ENCODE measurements around the gene ST3GAL5.
"Not testable (repeated sequence)": the region's sequence is repeated elsewhere in the genome, so short reads cannot be mapped to it uniquely, and the experiment has no call there.

Gene ST3GAL5

DNA sequence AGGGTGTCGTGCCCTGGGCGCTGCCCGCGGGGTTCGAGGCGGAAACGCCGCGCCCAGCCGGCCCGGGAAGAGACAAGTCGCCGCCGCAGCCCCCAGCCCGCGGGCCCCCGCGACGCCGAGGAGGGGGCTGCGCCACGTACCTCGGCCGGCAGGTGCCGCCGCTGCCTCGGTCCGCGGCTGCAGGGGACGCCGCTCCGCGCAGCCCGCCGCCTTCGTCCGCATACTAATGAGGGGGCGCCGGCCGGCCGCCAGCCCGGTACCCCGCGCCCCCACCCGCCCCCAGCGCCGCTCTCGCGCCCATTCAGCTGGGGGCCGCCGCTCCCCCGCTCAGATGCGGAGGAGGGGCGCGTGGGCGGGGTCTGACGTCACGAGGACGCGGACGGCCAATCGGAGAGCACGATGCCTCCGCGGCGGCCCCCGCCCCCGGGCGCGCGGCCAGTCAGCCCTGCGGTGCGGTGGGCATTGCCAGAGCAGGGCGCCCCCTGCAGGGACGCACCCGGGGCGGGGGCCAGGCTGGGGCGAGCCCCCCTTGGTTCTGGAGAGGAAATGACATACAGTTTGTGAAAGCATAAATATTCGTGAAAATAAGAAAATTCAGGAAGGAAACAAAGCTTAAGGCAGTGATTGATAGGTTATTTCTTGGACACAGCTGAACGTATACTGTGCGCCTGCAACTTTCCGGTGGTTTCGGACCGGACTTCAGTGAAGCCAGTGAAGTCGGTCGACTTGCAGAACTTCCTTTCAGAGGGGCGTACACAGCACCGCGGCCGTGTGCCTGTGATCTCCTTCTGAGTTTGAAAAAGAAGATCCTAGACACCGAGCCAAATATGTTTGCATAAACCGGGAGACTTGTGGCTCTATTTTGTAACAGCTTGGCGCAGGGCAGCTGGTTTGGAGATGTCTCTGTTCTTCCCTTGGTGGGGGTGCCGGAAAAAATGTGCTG, at the start of gene ST3GAL5:
Gene ST3GAL5 (minus strand): TSS at position 307 of the 943 bp plus-strand sequence. CDS start 85 bp downstream, at position 222.
- DNase-seq = peak; percentile 97

DNA sequence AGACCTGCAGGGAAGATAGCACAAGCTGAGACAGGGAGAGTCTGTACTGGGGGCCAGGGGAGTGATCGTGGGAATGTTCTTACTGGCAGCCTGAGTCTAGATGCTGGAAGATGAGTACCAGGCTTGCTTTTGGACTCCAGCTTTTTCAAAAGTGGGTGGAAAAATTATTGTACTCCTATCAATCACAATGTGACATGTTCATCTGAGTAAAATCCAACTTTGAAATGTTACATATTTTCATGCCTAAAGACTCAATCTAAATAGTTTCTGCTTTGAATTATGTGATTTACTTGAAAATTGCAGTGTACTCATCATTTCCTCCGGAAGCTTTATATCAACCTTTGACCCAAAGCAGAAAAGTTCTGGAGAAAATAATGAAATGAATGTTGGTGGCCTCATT, 49.7 kb upstream of the ST3GAL5 start:
- DNase-seq = no peak

DNA sequence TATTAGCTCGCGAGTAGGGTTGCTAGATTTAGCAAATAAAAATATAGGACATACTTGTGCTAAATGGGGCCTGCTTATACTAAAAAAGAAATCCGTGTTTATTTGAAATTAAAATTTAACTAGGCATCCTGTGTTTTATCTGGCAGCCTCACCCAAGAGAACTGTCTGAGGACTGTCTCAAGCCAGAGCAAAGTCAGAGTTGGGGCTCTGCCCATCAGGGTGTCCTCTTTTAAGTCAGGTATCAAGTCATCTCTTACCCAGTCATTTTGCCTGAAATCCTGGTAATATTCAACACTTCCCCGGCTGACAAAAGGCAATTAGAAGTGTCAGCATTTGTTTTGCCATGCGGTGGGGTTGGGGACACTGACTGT, 48.3 kb upstream of the ST3GAL5 start:
- DNase-seq = no peak

DNA sequence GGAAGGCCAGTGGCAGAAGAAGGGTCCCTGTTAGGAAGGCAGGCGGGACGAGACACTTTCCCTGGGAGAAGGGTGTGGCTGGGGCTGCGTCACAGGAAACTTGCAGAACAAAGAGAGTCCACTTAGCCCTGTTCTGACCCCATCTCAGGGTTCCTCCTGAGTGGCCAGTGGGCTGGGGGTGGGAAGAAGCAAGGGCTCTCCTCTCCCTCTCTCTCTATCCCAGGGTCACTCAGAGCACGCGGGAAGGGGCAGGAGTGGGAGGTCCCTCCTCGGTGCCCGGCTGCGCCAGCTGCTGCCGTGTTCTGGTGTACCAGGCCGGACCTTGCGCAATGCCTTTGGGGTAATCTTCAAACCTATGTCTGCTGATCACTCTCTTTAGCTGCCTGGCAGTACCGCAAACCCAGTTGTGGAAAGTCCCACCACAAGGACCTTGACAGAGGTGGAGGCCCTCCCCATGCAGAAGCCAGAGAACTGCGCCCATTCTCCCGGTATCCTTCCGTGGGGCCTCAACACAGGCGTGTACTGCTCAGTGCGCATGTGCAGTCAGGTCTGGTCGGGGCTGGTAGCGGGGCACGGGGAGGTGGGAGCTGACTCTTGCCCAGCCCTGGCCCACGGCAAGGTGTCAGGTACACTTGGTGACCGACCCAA, 47.8 kb upstream of the ST3GAL5 start:
- no peak for DNase-seq

DNA sequence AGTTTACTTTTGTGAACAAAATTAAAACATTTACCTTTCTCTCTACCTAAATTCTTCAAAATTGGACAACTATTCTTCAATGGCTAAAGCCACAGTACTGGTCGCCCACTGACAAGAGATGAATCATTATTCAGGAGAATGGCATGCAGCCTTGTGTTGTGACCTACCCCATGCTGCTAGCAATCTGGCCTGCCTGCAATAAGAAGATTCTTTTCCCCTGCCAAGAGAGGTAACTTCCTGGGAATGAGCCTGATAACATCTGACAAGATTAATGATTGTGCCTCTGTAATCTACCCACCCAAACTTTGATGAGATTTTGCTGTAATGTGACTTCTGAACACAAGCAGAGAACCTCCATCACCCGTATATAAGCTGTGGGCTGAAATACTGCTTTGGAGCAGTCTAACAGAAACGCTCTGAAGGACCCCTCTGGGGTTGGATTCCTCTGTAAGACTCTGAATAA, 47.0 kb upstream of the ST3GAL5 start:
- DNase-seq = no peak

DNA sequence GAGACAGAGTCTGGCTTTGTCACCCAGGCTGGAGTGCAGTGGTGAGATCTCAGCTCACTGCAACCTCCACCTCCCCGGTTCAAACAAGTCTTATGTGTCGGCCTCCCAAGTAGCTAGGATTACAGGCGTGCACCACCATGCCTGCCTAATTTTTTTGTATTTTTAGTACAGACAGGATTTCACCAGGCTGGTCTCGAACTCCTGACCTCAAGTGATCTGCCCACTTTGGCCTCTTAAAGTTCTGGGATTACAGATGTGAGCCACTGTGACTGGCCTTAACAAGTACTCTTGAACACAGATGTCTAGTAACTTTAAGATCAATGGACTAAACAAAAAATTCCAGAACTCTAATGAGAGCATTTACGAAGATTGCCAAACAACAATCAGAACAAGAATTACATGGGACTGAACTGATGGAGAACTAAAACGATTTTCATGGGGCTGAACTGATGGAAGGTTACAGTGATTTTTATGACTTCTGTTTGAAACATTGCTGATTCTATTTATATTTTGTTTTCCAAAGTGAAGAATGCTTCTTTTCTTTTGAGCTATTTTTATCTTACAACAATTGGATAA, 46.5 kb upstream of the ST3GAL5 start:
- DNase-seq = no peak

DNA sequence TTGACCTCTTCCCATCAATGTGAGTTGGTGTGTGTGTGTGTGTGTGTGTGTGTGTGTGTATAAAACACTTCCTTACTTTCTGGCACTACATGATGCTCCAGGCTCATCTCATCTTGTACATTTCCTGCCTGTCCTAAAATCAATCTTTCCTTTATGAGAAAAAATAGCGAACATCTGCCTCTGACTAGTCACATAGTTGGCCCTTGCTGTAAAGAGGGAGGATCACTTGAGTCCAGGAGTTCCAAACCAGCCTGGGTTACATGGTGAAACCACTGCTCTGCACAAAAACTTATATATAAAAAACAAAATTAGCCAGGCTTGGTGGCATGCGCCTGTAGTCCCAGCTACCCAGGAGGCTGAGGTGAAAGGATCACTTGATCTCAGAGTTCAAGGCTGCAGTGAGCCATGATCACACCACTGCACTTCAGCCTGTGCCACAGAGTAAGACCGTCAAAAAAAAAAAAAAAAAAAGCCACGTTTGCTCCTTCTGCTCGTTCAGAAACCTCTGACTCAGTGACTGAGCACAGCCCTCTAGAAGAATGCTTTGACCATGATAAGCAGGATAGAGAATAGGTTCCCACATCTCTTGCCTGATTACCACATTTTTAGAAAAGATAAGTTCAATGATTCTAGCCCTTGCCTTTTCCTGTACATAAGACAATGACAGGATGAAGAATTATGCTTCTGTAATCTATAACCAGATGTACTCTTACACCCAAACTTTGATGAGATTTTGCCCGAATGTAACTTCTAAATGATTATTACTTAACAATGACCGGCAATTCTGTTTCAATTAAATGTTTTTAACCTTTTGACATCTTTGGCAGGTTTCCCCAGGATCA, 45.2 kb upstream of the ST3GAL5 start:
- DNase-seq = no peak

DNA sequence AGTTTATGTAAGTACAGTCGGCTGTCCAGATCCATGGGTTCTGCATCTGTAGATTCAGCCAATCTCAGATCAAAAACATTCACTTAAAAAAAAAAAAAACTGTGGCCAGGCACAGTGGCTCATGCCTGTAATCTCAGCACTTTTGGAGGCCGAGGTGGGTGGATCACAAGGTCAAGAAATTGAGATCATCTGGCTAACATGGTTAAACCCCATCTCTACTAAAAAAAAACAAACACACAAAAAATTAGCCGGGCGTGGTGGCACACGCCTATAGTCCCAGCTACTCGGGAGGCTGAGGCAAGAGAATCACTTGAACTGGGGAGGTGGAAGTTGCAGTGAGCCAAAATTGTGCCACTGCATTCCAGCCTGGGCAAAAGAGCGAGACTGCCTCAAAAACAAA, 42.4 kb upstream of the ST3GAL5 start:
- DNase-seq = not testable (repeated sequence)

DNA sequence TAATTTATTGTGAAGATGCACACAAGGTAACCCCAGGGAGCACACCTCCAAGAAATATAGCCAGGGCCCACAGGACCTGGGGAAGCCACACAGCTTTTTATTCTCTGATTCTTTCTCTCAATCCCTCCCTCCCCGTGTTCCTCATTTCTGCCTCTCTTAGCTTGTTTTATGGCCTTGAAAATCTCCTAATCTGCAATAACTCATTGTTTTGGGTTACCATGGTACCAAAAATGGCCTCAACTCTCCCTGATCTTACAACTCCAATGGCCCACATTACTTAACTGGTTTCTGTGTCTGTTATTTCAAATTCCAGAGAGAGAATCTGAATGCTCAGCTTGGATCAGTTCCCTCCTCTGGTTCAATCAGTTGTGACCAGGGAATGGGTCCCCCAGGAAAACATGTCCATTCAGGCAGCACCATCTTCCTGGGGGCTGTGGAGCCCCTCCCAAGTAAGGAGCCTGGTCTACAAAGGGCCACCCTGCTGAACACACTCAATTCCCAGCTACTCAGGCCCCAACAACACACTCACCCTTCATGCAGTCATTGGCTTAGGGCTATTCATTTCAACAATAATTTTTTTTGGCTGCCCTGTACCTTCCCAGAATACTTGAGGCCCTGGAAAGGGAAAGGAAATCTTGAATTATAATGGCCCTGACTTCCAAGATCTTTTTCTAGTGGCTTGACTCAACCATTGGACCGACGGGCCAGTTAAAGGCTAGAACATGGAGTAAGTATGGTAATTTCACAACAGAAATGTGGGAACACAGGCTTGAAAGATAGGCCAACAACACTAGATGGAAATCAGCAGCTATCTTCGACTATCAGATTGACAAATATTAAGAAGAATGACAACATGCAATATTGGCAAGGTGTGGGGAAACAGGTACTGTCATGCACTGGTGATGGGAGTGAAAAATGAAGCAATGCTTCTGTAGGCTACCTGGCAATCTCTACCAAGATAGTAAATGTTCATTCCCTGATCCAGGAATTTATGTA, 41.6 kb upstream of the ST3GAL5 start:
- DNase-seq = no peak

DNA sequence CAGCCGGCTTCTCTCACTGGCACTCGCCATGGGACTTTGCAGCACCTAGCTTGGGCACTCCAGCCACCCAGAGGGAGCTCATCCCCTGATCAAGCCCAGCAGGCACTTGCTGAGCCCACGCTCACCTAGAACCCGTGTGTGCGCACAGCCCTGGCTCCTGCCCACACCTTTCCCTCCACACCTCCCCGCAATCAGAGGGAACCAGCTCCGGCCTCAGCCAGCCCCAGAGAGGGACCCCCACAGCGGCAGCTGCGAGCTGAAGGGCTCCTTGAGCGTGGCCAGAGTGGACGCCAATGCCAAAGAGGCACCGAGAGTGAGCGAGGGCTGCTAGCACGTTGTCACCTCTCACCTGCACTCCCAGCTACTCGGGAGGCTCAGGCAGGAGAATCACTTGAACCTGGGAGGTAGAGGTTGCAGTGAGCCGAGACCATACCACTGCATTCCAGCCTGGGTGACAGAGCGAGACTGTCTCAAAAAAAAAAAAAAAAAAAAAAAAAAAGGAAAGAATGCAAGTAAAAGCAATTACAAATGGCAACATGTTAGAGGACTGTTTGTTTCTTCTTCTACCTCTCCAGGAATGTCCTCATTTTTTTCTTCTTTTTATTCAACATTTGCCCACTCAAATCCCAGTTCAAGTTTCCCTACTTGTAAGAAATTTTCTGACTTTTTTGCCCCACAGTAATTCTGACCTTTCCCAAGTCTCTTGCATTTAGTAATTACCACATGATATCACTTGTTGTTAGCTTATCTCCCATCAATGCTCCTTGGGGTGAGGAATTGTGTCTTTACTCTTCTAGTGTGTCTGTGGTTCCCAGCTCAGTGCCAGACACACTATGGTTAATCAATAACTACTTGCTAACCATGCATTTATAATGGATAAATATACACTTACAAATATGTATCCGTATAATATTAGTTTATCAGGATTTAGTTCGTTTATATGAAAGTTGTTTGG, 40.6 kb upstream of the ST3GAL5 start:
- DNase-seq = no peak

DNA sequence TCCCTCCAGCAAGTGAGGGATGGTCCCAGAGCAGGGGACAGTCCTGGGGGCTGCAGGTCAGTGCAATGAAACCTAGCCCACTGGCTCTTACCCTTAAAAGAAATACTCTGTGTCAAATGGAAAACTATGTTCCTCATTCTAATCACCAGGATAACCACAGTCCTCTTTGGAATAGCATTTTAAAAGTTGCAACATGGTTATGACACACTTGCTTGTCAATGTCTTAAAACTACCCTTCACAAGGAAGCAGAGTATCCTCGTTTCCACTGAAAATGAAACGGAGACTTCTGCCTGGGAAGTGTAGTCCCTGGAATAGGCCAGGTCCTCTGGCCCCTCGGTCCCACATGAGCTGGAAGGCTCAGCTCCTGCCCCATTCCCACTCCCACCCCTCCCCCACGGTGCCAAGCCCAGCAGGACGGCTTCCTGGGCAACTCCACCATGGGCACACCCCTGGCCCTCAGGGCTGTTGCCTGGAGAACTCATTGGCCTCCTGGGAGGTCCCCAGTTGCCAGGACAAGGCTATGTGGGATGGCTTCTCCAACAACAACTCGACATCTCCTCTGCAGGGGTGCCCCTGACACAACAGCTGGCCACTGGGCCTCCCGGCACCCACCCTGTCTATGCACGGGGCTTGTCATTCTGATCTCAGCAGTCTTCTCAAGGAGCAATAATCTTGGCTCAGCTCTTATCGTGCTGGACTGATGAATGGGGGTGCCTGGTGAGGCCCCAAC, 38.3 kb upstream of the ST3GAL5 start:
- DNase-seq = no peak

DNA sequence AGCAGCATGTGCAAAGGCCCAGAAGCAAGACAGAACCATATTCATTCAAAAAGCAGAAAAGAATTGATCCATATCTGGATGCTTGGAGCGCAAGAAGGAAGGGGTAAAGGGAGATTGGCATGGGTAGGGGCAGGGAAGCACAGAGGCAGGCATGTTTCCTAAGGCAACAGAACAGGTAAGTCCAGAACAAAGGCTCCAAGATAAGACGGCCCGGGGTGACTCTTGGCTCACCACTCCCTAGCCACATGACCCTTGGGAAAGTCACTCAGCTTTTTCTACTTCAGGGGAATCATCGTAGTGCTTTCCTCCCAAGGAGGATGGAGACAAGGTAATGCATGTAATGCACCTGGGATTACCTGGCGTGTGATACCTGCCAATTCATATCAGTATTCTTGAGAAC, 37.7 kb upstream of the ST3GAL5 start:
- DNase-seq = no peak

DNA sequence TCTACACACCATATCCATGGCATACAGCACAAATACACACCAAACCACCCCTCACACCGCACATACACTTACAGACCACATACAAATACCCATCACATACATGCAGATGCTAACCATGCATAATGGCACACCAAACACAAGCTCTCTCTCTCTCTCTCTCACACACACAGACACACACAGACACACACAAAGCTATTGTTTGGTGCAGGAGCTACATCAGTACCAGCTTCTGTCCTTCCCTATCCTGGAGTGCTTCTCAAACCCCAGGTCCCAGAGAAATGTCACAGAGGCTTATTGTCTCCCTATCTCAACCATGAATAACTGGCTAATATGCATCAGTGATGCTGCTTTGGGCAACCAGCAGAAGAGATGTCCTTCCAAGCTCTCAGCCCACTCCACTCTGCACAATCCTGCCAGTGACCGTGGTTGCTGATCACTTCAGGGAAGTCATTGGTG, 36.5 kb upstream of the ST3GAL5 start:
- DNase-seq = no peak

DNA sequence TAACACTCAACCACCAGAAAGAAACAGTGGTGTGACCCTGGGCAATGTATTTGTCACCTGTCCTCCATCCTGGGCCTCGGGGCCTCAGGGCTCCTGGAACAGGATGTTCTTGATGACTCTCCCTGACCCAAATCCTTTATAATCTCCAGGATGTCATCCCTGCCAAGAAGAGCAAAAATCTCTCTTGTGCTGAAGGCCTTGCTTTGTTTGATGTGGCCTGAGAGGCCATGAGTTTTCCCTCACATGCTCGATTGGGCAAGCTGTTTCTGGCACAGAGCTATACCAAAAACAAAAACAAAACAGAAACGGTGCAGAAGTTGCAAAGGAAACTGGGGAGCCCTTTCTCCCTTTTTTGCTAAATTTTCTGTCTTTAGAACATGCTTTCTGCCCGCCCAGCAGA, 35.7 kb upstream of the ST3GAL5 start:
- no peak for DNase-seq

DNA sequence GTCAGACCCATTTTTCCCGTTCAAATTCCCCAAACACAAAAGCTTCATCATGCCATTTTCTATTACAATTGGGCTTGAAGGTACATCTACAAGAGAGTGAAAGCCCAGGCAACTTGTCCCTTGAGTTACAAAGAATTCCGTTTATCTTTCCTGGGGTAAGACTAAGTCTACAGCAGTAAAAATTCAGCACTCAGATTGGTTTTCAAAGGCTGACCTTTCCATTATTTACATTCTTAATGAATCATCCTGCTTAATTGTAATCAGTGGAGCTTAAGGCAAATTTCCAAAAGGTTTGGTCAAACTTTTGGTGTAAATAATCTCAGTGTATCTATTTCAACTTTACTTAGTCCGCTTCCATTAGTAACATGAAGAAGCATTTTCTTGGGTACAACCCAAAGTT, 33.4 kb upstream of the ST3GAL5 start:
- DNase-seq = no peak

DNA sequence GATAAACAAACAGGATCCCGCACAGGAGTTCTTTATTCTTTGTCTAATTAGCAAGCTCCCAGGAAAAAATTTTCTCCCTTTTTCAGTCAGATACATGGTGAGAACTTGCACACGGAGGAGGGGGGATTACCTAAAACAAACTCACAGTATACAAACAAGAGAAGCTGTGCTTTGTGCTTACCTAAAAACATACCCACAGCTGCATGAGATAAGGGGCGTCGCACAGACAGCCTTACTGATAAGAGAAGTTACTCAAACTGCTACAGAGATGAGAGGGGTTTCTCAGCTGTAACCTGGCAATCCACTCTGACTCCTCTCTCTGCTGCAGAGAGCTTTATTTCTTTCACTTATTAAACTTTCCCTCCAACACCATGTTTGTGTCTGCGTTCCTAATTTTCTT, 32.9 kb upstream of the ST3GAL5 start:
- no peak for DNase-seq

DNA sequence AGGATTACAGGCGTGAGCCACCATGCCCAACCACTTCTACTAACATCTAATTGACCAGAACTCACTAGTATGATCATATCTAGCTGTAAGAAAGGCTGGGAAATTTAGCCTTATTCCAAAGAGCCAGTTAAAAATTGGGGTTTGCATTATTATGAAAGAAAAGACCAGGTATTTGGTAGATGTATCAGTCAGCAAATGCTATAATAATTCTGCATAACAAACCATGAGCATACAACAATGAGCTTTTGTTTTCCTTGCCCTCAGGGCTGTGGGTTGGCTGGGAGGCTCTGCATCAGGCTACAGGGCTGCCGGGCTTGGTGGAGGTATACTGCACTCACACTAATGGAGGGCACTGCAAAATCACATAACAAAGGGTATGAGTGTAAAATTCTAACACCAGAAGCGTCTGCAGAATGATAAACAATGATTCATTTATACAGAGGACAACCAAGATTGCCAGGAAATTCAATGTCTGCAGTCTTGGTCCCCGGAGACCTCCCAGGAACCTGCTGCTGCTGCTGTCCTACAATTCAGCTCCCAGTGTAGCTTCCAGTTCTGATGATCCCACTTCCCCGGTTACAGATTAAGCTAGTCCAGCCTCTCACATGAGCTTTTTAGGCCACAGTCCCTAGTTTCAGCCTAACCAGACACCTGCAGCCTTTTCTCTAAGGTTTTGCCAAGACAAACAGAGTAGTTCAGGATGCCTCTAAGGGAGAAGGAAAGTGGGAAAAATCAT, 32.2 kb upstream of the ST3GAL5 start:
- no peak for DNase-seq

DNA sequence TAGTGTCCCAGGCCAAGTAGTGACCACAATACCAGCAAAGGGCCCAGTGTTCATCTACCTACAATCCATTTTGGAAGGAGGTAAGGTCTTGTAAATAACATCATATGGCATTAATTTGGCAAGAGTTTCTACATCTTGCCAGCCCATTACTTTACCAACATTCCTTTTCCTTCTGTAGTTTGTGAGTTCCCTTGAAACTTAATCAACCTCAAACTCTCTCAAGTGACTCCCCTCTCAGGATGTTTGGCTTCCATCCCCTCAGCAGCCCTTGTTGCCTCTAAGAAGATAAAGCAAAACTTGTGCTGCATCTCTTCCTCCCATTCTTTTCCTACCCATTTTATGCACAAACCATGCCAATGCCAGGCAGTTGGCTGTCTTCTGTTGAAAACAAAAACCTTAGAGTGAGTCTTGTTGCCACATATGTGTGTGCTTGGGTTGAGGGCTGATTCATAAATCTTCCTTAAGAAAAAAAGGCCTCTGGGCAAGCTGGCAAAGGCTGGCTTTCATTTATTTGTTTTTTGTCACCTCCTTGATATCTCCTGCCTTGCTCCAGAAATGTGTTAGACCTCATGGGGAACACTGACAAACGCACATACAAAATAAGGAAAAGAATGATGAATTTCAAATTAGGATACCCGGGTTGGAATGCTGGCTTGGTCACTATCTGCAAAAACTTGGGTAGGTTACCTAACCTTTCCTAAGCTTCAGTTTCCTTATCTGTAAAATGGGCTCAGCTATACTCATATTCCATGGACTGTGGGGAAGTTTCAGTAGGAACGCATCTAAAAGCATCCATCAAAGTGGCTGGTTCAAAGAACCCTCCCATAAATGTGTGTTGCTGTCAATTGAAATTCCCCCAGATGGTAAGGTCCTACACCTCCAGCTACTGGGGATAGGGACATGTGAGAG, 29.4 kb upstream of the ST3GAL5 start:
- DNase-seq = no peak

Measured in activated effector memory CD4-positive, alpha-beta T cell treated with anti-CD3 and anti-CD28 coated beads, Interleukin-2, amount 50 U/mL, for 16 hours (primary cell).